DOHH2 (cell line): Measurements from ENCODE around the gene UGT8.

Source experiments
- EZH2phosphoT487 ChIP-seq: fragments of 200-600 bp; sonication (generic); IDR thresholded peaks from 2 replicates; pipeline ENCODE4 v1.6.1; 2017; ENCODE audit warnings: borderline replicate concordance, mild to moderate bottlenecking, antibody characterized with exemption, low read length, moderate library complexity, mixed read lengths
- TF ChIP-seq, protein P1 (sequence below): fragments of 200-600 bp; sonication (generic); IDR thresholded peaks from one replicate; pipeline ENCODE4 v1.5.1; 2014; ENCODE audit warnings: antibody characterized with exemption, mild to moderate bottlenecking, low read depth, low read length; ENCODE audit not compliant: poor library complexity, severe bottlenecking

DNA sequence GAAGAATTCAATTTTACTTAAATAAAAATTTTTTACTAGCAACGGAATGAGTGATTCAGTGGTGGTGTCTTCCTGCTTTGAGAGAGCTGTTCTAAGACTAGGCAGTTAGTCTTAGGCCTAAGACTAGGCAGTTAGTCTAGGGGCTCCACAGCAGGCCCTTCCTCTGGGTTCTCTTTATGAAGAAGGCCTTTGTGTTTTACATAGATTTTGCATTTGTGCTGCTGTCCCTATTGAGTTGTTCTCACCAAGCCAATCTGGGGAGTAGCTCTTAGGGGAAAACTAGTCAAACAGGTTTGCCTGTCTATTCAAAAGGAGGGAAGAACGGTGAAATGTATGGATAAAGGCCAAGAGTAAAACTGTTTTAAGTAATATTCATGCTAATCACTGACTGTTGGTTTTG, 7.6 kb downstream of the UGT8 start:
- TF ChIP-seq, protein P1, sequence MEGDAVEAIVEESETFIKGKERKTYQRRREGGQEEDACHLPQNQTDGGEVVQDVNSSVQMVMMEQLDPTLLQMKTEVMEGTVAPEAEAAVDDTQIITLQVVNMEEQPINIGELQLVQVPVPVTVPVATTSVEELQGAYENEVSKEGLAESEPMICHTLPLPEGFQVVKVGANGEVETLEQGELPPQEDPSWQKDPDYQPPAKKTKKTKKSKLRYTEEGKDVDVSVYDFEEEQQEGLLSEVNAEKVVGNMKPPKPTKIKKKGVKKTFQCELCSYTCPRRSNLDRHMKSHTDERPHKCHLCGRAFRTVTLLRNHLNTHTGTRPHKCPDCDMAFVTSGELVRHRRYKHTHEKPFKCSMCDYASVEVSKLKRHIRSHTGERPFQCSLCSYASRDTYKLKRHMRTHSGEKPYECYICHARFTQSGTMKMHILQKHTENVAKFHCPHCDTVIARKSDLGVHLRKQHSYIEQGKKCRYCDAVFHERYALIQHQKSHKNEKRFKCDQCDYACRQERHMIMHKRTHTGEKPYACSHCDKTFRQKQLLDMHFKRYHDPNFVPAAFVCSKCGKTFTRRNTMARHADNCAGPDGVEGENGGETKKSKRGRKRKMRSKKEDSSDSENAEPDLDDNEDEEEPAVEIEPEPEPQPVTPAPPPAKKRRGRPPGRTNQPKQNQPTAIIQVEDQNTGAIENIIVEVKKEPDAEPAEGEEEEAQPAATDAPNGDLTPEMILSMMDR: no peak
- TF ChIP-seq EZH2phosphoT487: no peak
